Adrenal gland (tissue), 12 donors: Measurements from ENCODE around the gene MISP3. TPM values are rescaled to one million over a fixed set of nuclear protein-coding genes. Genes with fewer than 3 reads are reported as not detected.

Experiments
- DNase-seq, 7 donors: peaks; one replicate each; pipeline ENCODE4 v3.0.0-alpha.2; 2019 to 2020
- H3K27ac ChIP-seq, 5 donors: fragments of 200-600 bp; sonication (generic) in 4 of 5; 1 replicate in 3 of 5; 2 replicates in 2 of 5; pipeline versions ENCODE4 v1.5.1 to v1.8.0; 2016 to 2020; ENCODE audit warnings: mild to moderate bottlenecking in 1 of 5
- H3K27me3 ChIP-seq: fragments of 200-600 bp; 2 replicates; pipeline ENCODE4 v1.8.0; 2021
- H3K36me3 ChIP-seq, 2 donors: fragments of 200-600 bp; replicated peaks in 1 of 2; 1 replicate in 1 of 2; 2 replicates in 1 of 2; pipeline versions ENCODE4 v1.5.1 to v1.8.0; 2018 to 2022
- H3K4me1 ChIP-seq, 2 donors: fragments of 200-600 bp; replicated peaks in 1 of 2; 1 replicate in 1 of 2; 2 replicates in 1 of 2; pipeline versions ENCODE4 v1.5.1 to v1.8.0; 2018 to 2021
- H3K4me3 ChIP-seq, 4 donors: fragments of 200-600 bp; sonication (generic) in 3 of 4; one replicate each; pipeline ENCODE4 v1.5.1; 2016 to 2018
- H3K9me3 ChIP-seq, 3 donors: fragments of 200-600 bp; sonication (generic) in 1 of 3; replicated peaks in 1 of 3; 1 replicate in 2 of 3; 2 replicates in 1 of 3; pipeline versions ENCODE4 v1.5.1 to v1.8.0; 2016 to 2021
- POLR2A ChIP-seq, 2 donors: fragments of 450-650 bp; IDR thresholded peaks; one replicate each; pipeline ENCODE4 v1.6.1; 2017; ENCODE audit warnings: antibody characterized with exemption in 2 of 2, mild to moderate bottlenecking in 2 of 2, moderate library complexity in 1 of 2
- WGBS, 4 donors: extraction: QIAGEN DNeasy Blood & Tissue Kit in 2 of 4; methylation state at CpG; one replicate each; pipeline versions ENCODE4 v1.1.5 to v1.1.7; 2013 to 2017; 5-methylcytosine and 5-hydroxymethylcytosine counted together
- intact Hi-C, 2 donors: fragments of 100-400 bp; cut with DNase I; formaldehyde crosslinking; loops; one replicate each; pipeline versions ENCODE4 v1.14.1 to v1.15.0; 2022 to 2023
- polyA plus RNA-seq, 3 donors: library from polyadenylated mRNA; stranded (reverse); fragments of 200-250 nt in 2 of 3; fragments of 350-450 nt in 1 of 3; fragmentation: Illumina TruSeq in 1 of 3; extraction: RNeasy Lipid Tissue Mini Kit (QIAGEN cat#74804) in 1 of 3; gene quantifications; one replicate each; pipeline ENCODE4 v1.2.3, GENCODE V29; 2013 to 2014
- total RNA-seq, 9 donors: library from RNA; depleted of rRNA in 4 of 9; stranded (reverse); fragments of >200 nt in 4 of 9; fragments of 120-200 nt in 1 of 9; fragmentation: NEBNext Ultra II Directional in 1 of 9; extraction: Animal tissue kit (Norgen Biotek cat#: 25700) in 1 of 9; gene quantifications; one replicate each; pipeline versions ENCODE4 v1.1.0 to v1.2.4, GENCODE V29; 2013 to 2023
- TF ChIP-seq, protein P1 (sequence below), 6 experiments: fragments of 450-650 bp in 4 of 6; fragments of 200-600 bp in 2 of 6; sonication (generic) in 1 of 6; IDR thresholded peaks; 1 replicate in 5 of 6; 2 replicates in 1 of 6; pipeline versions ENCODE4 v1.5.1 to v1.8.0; 2016 to 2021; ENCODE audit warnings: antibody characterized with exemption in 6 of 6, mild to moderate bottlenecking in 2 of 6, moderate library complexity in 1 of 6
- donor health status: healthy with polysubstance abuse.
- donor health status: Bipolar disorder and iron deficiency.
- donor health status: DM: yes; HTN: yes; CAD: no.
- donor health status: DM: no; HTN: no; CAD: no.
- donor health status: DM: no; HTN: no; CAD: no.
- donor health status: DM: yes; HTN: yes; CAD: no.

Gene MISP3
- total and polyA plus RNA-seq, 12 donors = 0.78 to 87.9 (median 3.2) TPM

DNA sequence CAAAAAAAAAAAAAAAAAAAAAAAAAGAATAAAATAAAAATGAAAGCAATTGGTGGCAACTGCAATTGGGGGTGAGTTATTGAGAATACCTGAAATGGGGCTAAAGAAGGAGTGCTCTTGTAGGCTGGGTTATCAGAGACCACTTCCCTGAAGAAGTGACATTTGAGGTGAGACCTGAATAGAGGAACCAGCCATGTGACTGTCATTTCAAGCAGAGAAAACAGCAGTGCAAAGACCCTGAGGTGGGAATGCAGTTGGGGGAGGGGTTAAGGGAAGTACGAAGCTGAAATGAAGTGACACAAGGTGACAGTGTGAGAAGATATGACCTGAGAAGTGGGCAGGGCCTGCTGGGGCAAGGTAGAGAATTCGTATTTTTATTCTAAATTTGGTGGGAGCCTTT is 6.5 kb upstream of the MISP3 start:
- TF ChIP-seq POLR2A (IDR thresholded peaks at IDR 0.05) = no peak
- TF ChIP-seq, protein P1, sequence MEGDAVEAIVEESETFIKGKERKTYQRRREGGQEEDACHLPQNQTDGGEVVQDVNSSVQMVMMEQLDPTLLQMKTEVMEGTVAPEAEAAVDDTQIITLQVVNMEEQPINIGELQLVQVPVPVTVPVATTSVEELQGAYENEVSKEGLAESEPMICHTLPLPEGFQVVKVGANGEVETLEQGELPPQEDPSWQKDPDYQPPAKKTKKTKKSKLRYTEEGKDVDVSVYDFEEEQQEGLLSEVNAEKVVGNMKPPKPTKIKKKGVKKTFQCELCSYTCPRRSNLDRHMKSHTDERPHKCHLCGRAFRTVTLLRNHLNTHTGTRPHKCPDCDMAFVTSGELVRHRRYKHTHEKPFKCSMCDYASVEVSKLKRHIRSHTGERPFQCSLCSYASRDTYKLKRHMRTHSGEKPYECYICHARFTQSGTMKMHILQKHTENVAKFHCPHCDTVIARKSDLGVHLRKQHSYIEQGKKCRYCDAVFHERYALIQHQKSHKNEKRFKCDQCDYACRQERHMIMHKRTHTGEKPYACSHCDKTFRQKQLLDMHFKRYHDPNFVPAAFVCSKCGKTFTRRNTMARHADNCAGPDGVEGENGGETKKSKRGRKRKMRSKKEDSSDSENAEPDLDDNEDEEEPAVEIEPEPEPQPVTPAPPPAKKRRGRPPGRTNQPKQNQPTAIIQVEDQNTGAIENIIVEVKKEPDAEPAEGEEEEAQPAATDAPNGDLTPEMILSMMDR (IDR thresholded peaks at IDR 0.05) = no peak
- Histone ChIP-seq H3K27me3 (no peaks in the 10 kb centered on the region), H3K4me3 (no peak overlapping the region), H3K36me3 (no peaks in the 10 kb centered on the region), H3K9me3 (no peaks in the 10 kb centered on the region), H3K27ac (no peak overlapping the region), H3K4me1 (no peaks in the 10 kb centered on the region)
- WGBS, 4 donors = 48 to 65% (median 55%) methylated on average over 2 of the region's 2 CpGs
- no peak for DNase-seq
- intact Hi-C loops = no loop called here

DNA sequence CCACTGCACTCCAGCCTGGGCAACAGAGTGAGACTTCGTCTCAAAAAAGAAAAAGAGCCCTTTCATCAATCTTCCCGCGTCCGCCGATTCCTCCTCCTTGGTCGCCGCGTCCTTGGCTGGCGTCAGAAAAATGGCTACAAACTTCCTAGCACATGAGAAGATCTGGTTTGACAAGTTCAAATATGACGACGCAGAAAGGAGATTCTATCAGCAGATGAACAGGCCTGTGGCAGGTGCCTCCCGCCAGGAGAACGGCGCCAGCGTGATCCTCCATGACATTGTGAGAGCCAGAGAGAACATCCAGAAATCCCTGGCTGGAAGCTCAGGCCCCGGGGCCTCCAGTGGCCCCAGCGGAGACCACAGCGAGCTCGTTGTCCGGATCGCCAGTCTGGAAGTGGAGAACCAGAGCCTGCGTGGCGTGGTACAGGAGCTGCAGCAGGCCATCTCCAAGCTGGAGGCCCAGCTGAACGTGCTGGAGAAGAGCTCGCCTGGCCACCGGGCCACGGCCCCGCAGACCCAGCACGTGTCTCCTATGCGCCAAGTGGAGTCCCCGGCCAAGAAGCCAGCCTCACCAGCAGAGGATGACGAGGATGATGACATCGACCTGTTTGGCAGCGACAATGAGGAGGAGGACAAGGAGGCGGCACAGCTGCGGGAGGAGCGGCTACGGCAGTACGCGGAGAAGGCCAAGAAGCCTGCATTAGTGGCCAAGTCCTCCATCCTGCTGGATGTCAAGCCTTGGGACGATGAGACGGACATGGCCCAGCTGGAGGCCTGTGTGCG is 2.1 kb upstream of the MISP3 start:
- Histone ChIP-seq H3K4me1 (peaks cover 20 to 31% of the 10 kb centered on the region in 2 donors), H3K9me3 (no peaks in the 10 kb centered on the region), H3K36me3 (no peaks in the 10 kb centered on the region), H3K4me3 (no peak overlapping the region), H3K27me3 (no peaks in the 10 kb centered on the region), H3K27ac (no peak overlapping the region)
- no peak for TF ChIP-seq POLR2A (IDR thresholded peaks at IDR 0.05)
- TF ChIP-seq, protein P1 (IDR thresholded peaks at IDR 0.05) = no peak
- 94 to 97% (median 96%) methylated on average over 27 to 43 of the region's 43 CpGs for WGBS, 4 donors
- intact Hi-C loops = loop anchor here in 1 of 2 donors (5.0 kb wide), 1 partner anchor 188 kb away; no protein-coding TSS in a partner anchor
- no peak for DNase-seq

DNA sequence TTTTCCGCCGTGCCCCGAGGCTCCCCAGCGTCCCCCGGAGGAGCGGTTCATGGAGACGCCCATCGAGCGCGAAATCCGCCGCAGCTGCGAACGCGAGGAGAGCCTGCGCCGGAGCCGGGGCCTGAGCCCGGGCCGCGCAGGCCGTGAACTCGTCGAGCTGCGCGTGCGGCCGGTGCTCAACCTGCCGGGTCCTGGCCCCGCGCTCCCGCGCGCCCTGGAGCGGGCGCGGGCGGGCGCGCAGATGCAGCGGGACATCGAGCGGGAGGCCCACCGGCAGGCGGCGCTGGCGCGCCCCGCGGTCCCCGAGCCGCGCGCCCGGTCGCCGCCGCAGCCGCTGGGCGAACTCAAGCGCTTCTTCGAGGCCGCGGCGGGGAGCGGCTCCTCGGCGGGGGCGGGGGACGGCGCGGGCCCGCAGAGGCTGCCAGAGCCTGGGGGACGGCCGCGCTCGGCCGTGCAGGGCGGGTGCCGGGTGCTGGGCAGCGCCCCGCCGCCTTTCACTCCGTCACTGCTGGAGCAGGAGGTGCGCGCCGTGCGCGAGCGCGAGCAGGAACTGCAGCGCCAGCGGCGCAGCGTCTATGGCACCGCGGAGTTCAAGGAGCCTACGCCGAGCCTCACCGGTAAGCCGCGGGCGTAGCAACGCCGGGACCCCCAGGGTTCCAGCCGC is 807 bp downstream of the MISP3 start:
- H3K4me1 ChIP-seq = peaks cover 20 to 33% of the 10 kb centered on the region in 2 donors
- DNase-seq = peak; percentile 74 to 83 (median 79)
- 0 to 1% (median 0%) methylated on average over 1 to 106 of the region's 106 CpGs for WGBS, 4 donors
- H3K4me3 ChIP-seq = peak overlapping the region; percentile 32 to 71 (median 50)
- intact Hi-C loops = loop anchor here in 1 of 2 donors (5.0 kb wide), 1 partner anchor 191 kb away; no protein-coding TSS in a partner anchor
- H3K36me3 ChIP-seq = no peaks in the 10 kb centered on the region
- no peaks in the 10 kb centered on the region for H3K9me3 ChIP-seq
- H3K27ac ChIP-seq = peak overlapping the region; percentile 60 to 90 (median 79)
- no peaks in the 10 kb centered on the region for H3K27me3 ChIP-seq
- TF ChIP-seq, protein P1 (IDR thresholded peaks at IDR 0.05) = peak in 3 of 6 experiments; percentile 48 to 91 (median 85)
- peak; percentile 56 to 78 for TF ChIP-seq POLR2A (IDR thresholded peaks at IDR 0.05)
